Activated T-helper 9 cell treated with anti-CD3 and anti-CD28 coated beads, Interleukin-2, amount 50 U/mL, for 16 hours (primary cell): ENCODE results near the gene RBM6.

Experiments used
- DNase-seq: peaks from one replicate; pipeline ENCODE4 v3.0.0-alpha.2; 2020; ENCODE audit warnings: low read depth

Gene RBM6

GRCh38 chr3:50089609-50089945 lies 149.6 kb downstream of the RBM6 start:
- peak; percentile 3 for DNase-seq

- no peak for DNase-seq
Measured at GRCh38 chr3:50090984-50091383, 151.0 kb downstream of the RBM6 start.

GRCh38 chr3:50095352-50095998 lies 155.5 kb downstream of the RBM6 start:
- DNase-seq: no peak

- DNase-seq: no peak
Measured at GRCh38 chr3:50100386-50100785, 160.4 kb downstream of the RBM6 start.

GRCh38 chr3:50100956-50101845 lies 161.3 kb downstream of the RBM6 start:
- no peak for DNase-seq

GRCh38 chr3:50102558-50102957 lies 162.6 kb downstream of the RBM6 start:
- no peak for DNase-seq

GRCh38 chr3:50111757-50112156 lies 171.8 kb downstream of the RBM6 start:
- DNase-seq: no peak

GRCh38 chr3:50112462-50112861 lies 172.5 kb downstream of the RBM6 start:
- DNase-seq: no peak

GRCh38 chr3:50117120-50117519 lies 177.2 kb downstream of the RBM6 start:
- DNase-seq: no peak

- no peak for DNase-seq
Measured at GRCh38 chr3:50118237-50118636, 178.3 kb downstream of the RBM6 start.

- no peak for DNase-seq
Measured at GRCh38 chr3:50119786-50120185, 179.8 kb downstream of the RBM6 start.

GRCh38 chr3:50120364-50121071 lies 180.6 kb downstream of the RBM6 start:
- DNase-seq: no peak

GRCh38 chr3:50121072-50122032 lies 181.4 kb downstream of the RBM6 start:
- DNase-seq: peak; percentile 53

GRCh38 chr3:50122071-50122470 lies 182.1 kb downstream of the RBM6 start:
- DNase-seq: no peak

- DNase-seq: no peak
Measured at GRCh38 chr3:50122661-50123391, 182.9 kb downstream of the RBM6 start.

GRCh38 chr3:50123394-50124051 lies 183.6 kb downstream of the RBM6 start:
- DNase-seq: no peak

- DNase-seq: no peak
Measured at GRCh38 chr3:50124052-50124799, 184.3 kb downstream of the RBM6 start.

GRCh38 chr3:50124800-50125178 lies 184.8 kb downstream of the RBM6 start:
- no peak for DNase-seq

- DNase-seq: no peak
Measured at GRCh38 chr3:50125541-50126286, 185.8 kb downstream of the RBM6 start.
